IMR-90 (cell line): Measurements from ENCODE around the gene CLEC20A.

ENCODE experiments used
- CEBPB ChIP-seq: IDR thresholded peaks from 2 replicates; pipeline ENCODE4 v1.6.1; 2012; ENCODE audit warnings: low read depth, low read length, improper control_type of control experiment
- CHD1 ChIP-seq: IDR thresholded peaks from 2 replicates; pipeline ENCODE4 v1.6.1; 2012; ENCODE audit warnings: low read depth, low read length, improper control_type of control experiment
- CTCF ChIP-seq: conservative IDR thresholded peaks from 2 replicates; pipeline ENCODE4 v1.5.1; 2012; ENCODE audit warnings: mild to moderate bottlenecking, low read depth, low read length, improper control_type of control experiment
- ELK1 ChIP-seq: fragments of 150-350 bp; IDR thresholded peaks from 2 replicates; pipeline ENCODE4 v1.6.1; 2016; ENCODE audit warnings: low read depth, mild to moderate bottlenecking, low read length, moderate library complexity, borderline replicate concordance
- MAFK ChIP-seq: IDR thresholded peaks from 2 replicates; pipeline ENCODE4 v1.6.1; 2012; ENCODE audit warnings: low read depth, low read length, improper control_type of control experiment
- MAZ ChIP-seq: IDR thresholded peaks from 2 replicates; pipeline ENCODE4 v1.6.1; 2012; ENCODE audit warnings: low read depth, mild to moderate bottlenecking, low read length, improper control_type of control experiment, moderate library complexity, borderline replicate concordance
- MXI1 ChIP-seq: IDR thresholded peaks from 2 replicates; pipeline ENCODE4 v1.6.1; 2012; ENCODE audit warnings: low read depth, mild to moderate bottlenecking, low read length, moderate library complexity, borderline replicate concordance
- NFE2L2 ChIP-seq: fragments of 150-350 bp; IDR thresholded peaks from 2 replicates; pipeline ENCODE4 v1.6.1; 2016; ENCODE audit warnings: low read depth, mild to moderate bottlenecking, low read length
- POLR2A ChIP-seq: IDR thresholded peaks from 2 replicates; pipeline ENCODE4 v1.6.1; 2012; ENCODE audit warnings: mild to moderate bottlenecking, low read depth, low read length
- RAD21 ChIP-seq: IDR thresholded peaks from 2 replicates; pipeline ENCODE4 v1.6.1; 2012; ENCODE audit warnings: low read length, improper control_type of control experiment
- RCOR1 ChIP-seq: IDR thresholded peaks from 2 replicates; pipeline ENCODE4 v1.6.1; 2012; ENCODE audit warnings: mild to moderate bottlenecking, low read length, improper control_type of control experiment; ENCODE audit not compliant: insufficient replicate concordance
- RFX5 ChIP-seq: IDR thresholded peaks from 2 replicates; pipeline ENCODE4 v1.8.0; 2012; ENCODE audit warnings: low read depth, mild to moderate bottlenecking, low read length, moderate library complexity

- TF ChIP-seq CTCF (no peak), CEBPB (no peak), POLR2A (no peak), ELK1 (no peak), RFX5 (no peak), RCOR1 (no peak), CHD1 (no peak), NFE2L2 (no peak), RAD21 (no peak), MXI1 (no peak), MAZ (no peak), MAFK (no peak)
These were observed 8.4 kb downstream of the CLEC20A start for GRCh38 chr1:178488393-178488792.
